Astrocyte of the cerebellum (primary cell): ENCODE results near the gene ASMTL.
"Not testable (repeated sequence)": the region's sequence is repeated elsewhere in the genome, so short reads cannot be mapped to it uniquely, and the experiment has no call there.

Experiments used
- DNase-seq: peaks from one replicate; pipeline ENCODE4 v3.0.0-alpha.2; 2011; ENCODE audit warnings: low read depth
- H3K4me3 ChIP-seq: 2 replicates; pipeline ENCODE4 v1.5.1; 2011; ENCODE audit warnings: mild to moderate bottlenecking, low read depth, low read length, moderate library complexity
- in situ Hi-C: cut with HindIII; loops from 2 replicates; pipeline ENCODE4 v1.10.0; 2017; ENCODE audit warnings: low sequenced_read_pairs
- TF ChIP-seq, protein P1 (sequence below): IDR thresholded peaks from 2 replicates; pipeline ENCODE4 v1.5.1; 2012; ENCODE audit warnings: low read length, low read depth, moderate library complexity, mild to moderate bottlenecking; ENCODE audit errors: missing control alignments

ASMTL gene

GRCh38 chrX:1435241-1435895 lies 17.3 kb downstream of the ASMTL start:
- in situ Hi-C loops, result no loop called here
- DNase-seq, result no peak
- TF ChIP-seq, protein P1, sequence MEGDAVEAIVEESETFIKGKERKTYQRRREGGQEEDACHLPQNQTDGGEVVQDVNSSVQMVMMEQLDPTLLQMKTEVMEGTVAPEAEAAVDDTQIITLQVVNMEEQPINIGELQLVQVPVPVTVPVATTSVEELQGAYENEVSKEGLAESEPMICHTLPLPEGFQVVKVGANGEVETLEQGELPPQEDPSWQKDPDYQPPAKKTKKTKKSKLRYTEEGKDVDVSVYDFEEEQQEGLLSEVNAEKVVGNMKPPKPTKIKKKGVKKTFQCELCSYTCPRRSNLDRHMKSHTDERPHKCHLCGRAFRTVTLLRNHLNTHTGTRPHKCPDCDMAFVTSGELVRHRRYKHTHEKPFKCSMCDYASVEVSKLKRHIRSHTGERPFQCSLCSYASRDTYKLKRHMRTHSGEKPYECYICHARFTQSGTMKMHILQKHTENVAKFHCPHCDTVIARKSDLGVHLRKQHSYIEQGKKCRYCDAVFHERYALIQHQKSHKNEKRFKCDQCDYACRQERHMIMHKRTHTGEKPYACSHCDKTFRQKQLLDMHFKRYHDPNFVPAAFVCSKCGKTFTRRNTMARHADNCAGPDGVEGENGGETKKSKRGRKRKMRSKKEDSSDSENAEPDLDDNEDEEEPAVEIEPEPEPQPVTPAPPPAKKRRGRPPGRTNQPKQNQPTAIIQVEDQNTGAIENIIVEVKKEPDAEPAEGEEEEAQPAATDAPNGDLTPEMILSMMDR, result no peak
- H3K4me3 ChIP-seq, result no peak overlapping the region

DNA sequence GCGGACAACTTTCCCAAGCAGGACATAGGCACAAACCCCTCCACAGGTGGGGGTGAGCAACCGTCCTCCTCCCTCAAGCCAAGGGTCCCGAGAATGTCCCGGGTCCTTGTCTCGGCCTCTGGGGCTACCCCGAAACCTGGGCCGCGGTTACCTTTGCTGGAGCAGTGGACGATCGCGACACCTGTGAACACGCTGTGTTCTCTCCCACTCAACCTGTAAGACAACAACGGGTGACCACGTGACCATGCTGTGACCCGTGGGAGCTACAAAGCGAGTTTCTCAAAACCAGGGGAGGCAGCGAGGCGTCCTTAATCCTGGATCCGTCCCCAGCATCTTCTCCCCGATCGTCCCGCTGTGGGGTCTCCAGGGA lies 17.9 kb downstream of the ASMTL start:
- H3K4me3 ChIP-seq, result no peak overlapping the region
- DNase-seq, result no peak
- TF ChIP-seq, protein P1, result no peak
- in situ Hi-C loops, result no loop called here

DNA sequence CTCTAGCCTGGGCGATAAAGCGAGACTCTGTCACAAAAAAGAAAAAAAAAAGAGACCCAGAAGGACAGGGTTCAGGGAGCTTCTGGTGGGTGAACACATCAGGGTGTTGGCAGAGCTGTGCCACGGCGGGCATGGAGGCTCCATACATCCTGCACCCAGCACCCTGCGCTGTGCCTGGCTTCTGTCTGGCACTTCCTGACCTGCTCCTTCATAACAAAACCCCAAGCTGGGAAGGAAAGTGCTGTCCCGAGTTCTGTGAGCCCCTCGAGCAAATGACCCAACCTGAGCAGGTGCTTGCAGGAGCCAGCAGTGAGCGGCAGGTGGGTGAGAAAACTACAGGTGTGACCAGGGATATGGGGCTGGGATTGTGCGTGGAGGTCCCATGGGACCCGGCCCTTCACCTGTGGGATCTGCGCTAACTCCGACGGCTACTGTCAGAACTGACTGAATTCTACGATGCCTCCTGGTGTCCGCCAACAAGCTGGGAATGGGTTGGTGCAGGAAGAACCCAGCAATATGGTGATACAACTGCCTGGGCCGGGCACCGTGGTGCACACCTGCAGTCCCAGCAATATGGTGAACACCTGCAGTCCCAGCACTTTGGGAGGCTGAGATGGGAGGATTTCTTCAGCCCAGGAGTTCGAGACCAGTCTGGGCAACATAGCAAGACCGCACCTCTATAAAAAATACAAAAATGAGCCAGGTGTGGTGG lies 18.9 kb downstream of the ASMTL start:
- in situ Hi-C loops, result no loop called here
- H3K4me3 ChIP-seq, result no peak overlapping the region
- DNase-seq, result no peak
- TF ChIP-seq, protein P1, result no peak

- TF ChIP-seq, protein P1, result no peak
- no peak overlapping the region for H3K4me3 ChIP-seq
- DNase-seq, result no peak
- in situ Hi-C loops, result no loop called here
Observed at GRCh38 chrX:1430451-1430850, 22.3 kb downstream of the ASMTL start.

DNA sequence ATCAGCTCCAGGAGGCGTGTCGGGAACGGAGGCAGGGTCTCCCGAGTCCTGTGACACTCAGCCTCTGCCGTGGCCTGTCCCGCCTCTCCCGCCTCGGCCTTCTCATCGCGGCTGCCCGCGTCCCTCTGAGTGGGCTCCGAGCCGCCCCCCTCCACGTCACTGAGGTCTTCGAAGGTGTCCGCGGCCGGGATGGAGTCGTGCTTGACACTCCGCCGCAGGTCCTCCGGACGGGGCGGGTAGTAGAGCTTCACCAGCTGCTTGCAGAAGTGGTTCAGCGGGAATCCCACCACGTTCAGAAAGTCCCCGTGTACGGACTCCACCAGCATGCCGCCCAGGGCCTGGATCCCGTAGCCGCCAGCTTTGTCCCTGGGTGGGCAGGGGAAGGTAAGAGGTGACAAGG lies 25.0 kb downstream of the ASMTL start:
- H3K4me3 ChIP-seq, result no peak overlapping the region
- DNase-seq, result no peak
- in situ Hi-C loops, result no loop called here
- TF ChIP-seq, protein P1, result no peak

DNA sequence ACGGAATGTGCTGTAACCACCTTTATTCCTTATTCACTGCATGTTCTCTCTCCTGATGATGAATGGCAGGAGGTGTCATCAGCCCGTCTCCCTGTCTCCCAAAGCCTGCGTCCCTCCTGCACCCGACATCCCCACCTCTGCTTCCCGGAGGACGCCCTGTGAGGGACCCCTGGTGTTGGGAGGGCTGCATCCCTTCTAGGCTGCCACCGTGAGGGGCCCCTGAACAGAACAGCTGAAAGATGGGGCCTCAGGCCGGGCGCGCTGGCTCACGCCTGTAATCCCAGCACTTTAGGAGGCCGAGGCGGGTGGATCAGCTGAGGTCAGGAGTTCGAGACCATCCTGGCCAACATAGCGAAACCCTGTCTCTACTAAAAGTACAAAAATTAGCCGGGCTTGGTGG lies 26.4 kb downstream of the ASMTL start:
- H3K4me3 ChIP-seq, DNase-seq, in situ Hi-C loops: not testable (repeated sequence)

DNA sequence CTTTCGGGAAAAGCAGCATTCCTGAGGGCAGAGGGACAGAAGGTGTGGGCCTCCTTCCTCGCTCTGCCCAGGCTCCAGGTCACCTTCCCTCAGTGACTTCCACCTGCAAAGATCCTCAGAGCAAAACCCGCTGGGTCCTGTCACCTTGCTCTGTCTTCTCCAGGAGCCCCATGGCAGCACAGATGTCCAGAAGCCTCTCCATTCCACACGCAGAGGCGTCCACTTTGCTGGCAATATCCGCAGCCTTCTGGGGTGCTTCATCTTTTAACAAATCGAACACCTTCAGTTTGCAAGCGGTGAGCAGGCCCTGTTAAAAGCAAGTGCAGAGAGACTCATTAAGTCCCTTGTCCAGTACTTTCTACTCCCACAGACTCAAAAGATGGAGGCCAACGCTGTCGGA lies 27.3 kb downstream of the ASMTL start:
- TF ChIP-seq, protein P1, result no peak
- in situ Hi-C loops, result no loop called here
- DNase-seq, result no peak

More for the DNA sequence above, 27.3 kb downstream of the ASMTL start:
- H3K4me3 ChIP-seq, result no peak overlapping the region
